Body of pancreas (tissue), 4 donors: Measurements from ENCODE around the gene PLCXD1.

Experiments used
- CTCF ChIP-seq, 7 experiments: fragments of 450-650 bp in 4 of 7; fragments of 200-600 bp in 3 of 7; sonication (generic) in 3 of 7; IDR thresholded peaks; one replicate each; pipeline ENCODE4 v1.5.1; 2016 to 2019; ENCODE audit warnings: antibody characterized with exemption in 7 of 7
- POLR2A ChIP-seq, 3 donors: fragments of 450-650 bp; IDR thresholded peaks; one replicate each; pipeline ENCODE4 v1.6.1; 2016; ENCODE audit warnings: antibody characterized with exemption in 3 of 3, mild to moderate bottlenecking in 2 of 3

GRCh38 chrX:352582-353314, 71.6 kb downstream of the PLCXD1 start:
- TF ChIP-seq CTCF (IDR thresholded peaks at IDR 0.05), result no peak
- TF ChIP-seq POLR2A (IDR thresholded peaks at IDR 0.05), result no peak
